Pancreas (tissue), 10 donors: ENCODE data around the gene SCG3. TPM values are rescaled to one million over a fixed set of nuclear protein-coding genes. Genes with fewer than 3 reads are reported as not detected.

Experiments used
- ATAC-seq, 4 donors: fragments of 200-7000 bp; cut with Tn5 transposase; one replicate each; pipeline versions ENCODE4 v1.8.0 to v1.9.1; 2020; ENCODE audit warnings: mild to moderate bottlenecking in 4 of 4, moderate library complexity in 4 of 4
- DNase-seq, 6 donors: peaks; one replicate each; pipeline ENCODE4 v3.0.0-alpha.2; 2020
- FAIRE-seq: peaks from 2 replicates; lab custom pipeline; 2012; peaks lifted over from hg19 to GRCh38; lab: Jason Lieb, UNC
- H3K27ac ChIP-seq, 4 donors: fragments of 200-600 bp; sonication (generic); 1 replicate in 3 of 4; 2 replicates in 1 of 4; pipeline versions ENCODE4 v1.5.0 to v1.8.0; 2020
- H3K27me3 ChIP-seq, 4 donors: fragments of 200-600 bp; one replicate each; pipeline ENCODE4 v1.8.0; 2021
- H3K36me3 ChIP-seq, 3 donors: fragments of 200-600 bp; sonication (generic) in 1 of 3; one replicate each; pipeline versions ENCODE4 v1.5.0 to v1.8.0; 2020 to 2021
- H3K4me1 ChIP-seq, 3 donors: fragments of 200-600 bp; one replicate each; pipeline ENCODE4 v1.8.0; 2021
- H3K4me3 ChIP-seq, 4 donors: fragments of 200-600 bp; sonication (generic) in 2 of 4; one replicate each; pipeline versions ENCODE4 v1.5.0 to v1.8.0; 2020 to 2021
- H3K9me3 ChIP-seq, 4 donors: fragments of 200-600 bp; one replicate each; pipeline ENCODE4 v1.8.0; 2021
- WGBS, 2 donors: extraction: QIAGEN DNeasy Blood & Tissue Kit; methylation state at CpG; one replicate each; pipeline ENCODE4 v1.1.7; 2013; 5-methylcytosine and 5-hydroxymethylcytosine counted together
- intact Hi-C, 3 donors: fragments of 100-400 bp; cut with DNase I; formaldehyde crosslinking; loops; one replicate each; pipeline versions ENCODE4 v1.11.1 to v1.14.2; 2022
- polyA plus RNA-seq, 2 donors: library from polyadenylated mRNA; stranded (reverse); fragments of 200-250 nt; gene quantifications; one replicate each; pipeline ENCODE4 v1.2.3, GENCODE V29; 2013
- total RNA-seq, 6 donors: library from RNA; stranded (reverse); fragmentation: NEBNext Ultra II Directional in 4 of 6; extraction: Animal tissue kit (Norgen Biotek cat#: 25700) in 4 of 6; gene quantifications; one replicate each; pipeline versions ENCODE4 v1.2.1 to v1.2.4, GENCODE V29; 2021 to 2023
- TF ChIP-seq, protein P1 (sequence below), 4 donors: fragments of 200-600 bp; sonication (generic) in 3 of 4; IDR thresholded peaks; one replicate each; pipeline versions ENCODE4 v1.5.0 to v1.8.0; 2021; ENCODE audit warnings: antibody characterized with exemption in 4 of 4
- donor health status: healthy with polysubstance abuse.
- donor health status: DM: no; HTN: no; CAD: no; lungs with moderate emphysema.
- donor health status: DM: no; HTN: no; CAD: no.
- donor health status: control.
- donor health status: control.
- donor health status: Bipolar disorder and iron deficiency.
- donor health status: DM: yes; HTN: yes; CAD: no.
- donor health status: DM: no; HTN: no; CAD: no.
- donor health status: DM: no; HTN: no; CAD: no.
- donor health status: DM: yes; HTN: yes; CAD: no.

Gene SCG3
- total and polyA plus RNA-seq, 8 donors: 2.4 to 67.5 (median 9.6) TPM

DNA sequence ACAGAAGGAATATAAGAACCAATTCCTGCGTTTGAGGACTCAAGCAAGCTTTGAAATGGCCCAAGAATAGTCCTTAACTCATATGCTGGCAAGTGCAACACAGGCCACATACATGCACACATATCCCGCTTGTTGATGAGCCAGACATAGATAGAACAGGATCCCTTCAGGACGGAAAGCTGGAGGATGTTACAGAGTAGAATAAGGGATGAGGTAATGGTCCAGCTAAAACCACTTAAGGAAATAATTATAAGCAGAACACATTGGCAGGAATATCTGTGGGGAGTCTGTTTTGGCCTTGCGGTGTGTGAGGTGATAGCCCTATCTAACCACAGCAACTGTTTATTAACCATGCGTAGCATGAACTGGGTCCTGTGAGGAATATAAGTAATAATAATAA, 25.0 kb downstream of the SCG3 start:
- Histone ChIP-seq H3K4me1 (peaks cover 6 to 13% (median 10%) of the 10 kb centered on the region in 3 donors), H3K27ac (no peak overlapping the region), H3K36me3 (no peaks in the 10 kb centered on the region), H3K27me3 (no peaks in the 10 kb centered on the region), H3K4me3 (no peak overlapping the region), H3K9me3 (no peaks in the 10 kb centered on the region)
- no peak for ATAC-seq
- TF ChIP-seq, protein P1, sequence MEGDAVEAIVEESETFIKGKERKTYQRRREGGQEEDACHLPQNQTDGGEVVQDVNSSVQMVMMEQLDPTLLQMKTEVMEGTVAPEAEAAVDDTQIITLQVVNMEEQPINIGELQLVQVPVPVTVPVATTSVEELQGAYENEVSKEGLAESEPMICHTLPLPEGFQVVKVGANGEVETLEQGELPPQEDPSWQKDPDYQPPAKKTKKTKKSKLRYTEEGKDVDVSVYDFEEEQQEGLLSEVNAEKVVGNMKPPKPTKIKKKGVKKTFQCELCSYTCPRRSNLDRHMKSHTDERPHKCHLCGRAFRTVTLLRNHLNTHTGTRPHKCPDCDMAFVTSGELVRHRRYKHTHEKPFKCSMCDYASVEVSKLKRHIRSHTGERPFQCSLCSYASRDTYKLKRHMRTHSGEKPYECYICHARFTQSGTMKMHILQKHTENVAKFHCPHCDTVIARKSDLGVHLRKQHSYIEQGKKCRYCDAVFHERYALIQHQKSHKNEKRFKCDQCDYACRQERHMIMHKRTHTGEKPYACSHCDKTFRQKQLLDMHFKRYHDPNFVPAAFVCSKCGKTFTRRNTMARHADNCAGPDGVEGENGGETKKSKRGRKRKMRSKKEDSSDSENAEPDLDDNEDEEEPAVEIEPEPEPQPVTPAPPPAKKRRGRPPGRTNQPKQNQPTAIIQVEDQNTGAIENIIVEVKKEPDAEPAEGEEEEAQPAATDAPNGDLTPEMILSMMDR (IDR thresholded peaks at IDR 0.05): no peak
- intact Hi-C loops: no loop called here
- DNase-seq: no peak
- WGBS, 2 donors: 71 to 74% methylated on average over 5 of the region's 5 CpGs
- no peak for FAIRE-seq

GRCh38 chr15:51706926-51707608, 25.8 kb downstream of the SCG3 start:
- no peaks in the 10 kb centered on the region for H3K27me3 ChIP-seq
- ATAC-seq (no peak), FAIRE-seq (peak; percentile 60), DNase-seq (no peak)
- TF ChIP-seq, protein P1 (IDR thresholded peaks at IDR 0.05): no peak
- 59 to 69% methylated on average over 2 of the region's 2 CpGs for WGBS, 2 donors
- H3K4me3 ChIP-seq: no peak overlapping the region
- no peaks in the 10 kb centered on the region for H3K9me3 ChIP-seq
- H3K36me3 ChIP-seq: no peaks in the 10 kb centered on the region
- H3K4me1 ChIP-seq: peaks cover 6 to 13% (median 10%) of the 10 kb centered on the region in 3 donors
- intact Hi-C loops: no loop called here
- H3K27ac ChIP-seq: peak overlapping the region in 2 of 4 donors; percentile 81 to 85

GRCh38 chr15:51708013-51708412, 26.7 kb downstream of the SCG3 start:
- DNase-seq: peak in 3 of 6 donors; percentile 42 to 64 (median 56)
- TF ChIP-seq, protein P1 (IDR thresholded peaks at IDR 0.05): no peak
- no peak for FAIRE-seq
- ATAC-seq: peak; percentile 94 to 96 (median 95)
- Histone ChIP-seq H3K27ac (peak overlapping the region; percentile 44 to 85 (median 71)), H3K9me3 (no peaks in the 10 kb centered on the region), H3K4me1 (peaks cover 6 to 13% (median 10%) of the 10 kb centered on the region in 3 donors), H3K36me3 (no peaks in the 10 kb centered on the region), H3K27me3 (no peaks in the 10 kb centered on the region), H3K4me3 (peak overlapping the region in 2 of 4 donors; percentile 14 to 37)
- intact Hi-C loops: no loop called here
- 17 to 18% methylated on average over 5 of the region's 5 CpGs for WGBS, 2 donors

DNA sequence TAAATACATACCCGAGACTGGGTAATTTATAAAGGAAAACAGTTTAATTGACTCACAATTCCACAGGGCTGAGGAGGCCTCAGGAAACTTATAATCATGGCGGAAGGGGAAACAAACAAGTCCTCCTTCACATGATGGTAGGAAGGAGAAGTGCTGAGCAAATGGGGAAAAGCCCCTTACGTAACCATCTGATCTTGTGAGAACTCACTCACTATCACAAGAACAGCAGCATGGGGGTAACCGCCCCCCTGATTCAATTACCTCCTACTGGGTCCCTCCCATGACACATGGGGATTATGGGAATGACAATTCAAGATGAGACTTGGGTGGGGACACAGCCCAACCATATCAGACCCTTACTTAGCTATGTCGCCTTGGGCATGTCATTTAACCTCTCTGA, 27.7 kb downstream of the SCG3 start:
- no peaks in the 10 kb centered on the region for H3K9me3 ChIP-seq
- intact Hi-C loops: no loop called here
- peaks cover 6 to 13% (median 10%) of the 10 kb centered on the region in 3 donors for H3K4me1 ChIP-seq
- FAIRE-seq (no peak), ATAC-seq (no peak), DNase-seq (no peak)
- no peaks in the 10 kb centered on the region for H3K36me3 ChIP-seq
- TF ChIP-seq, protein P1 (IDR thresholded peaks at IDR 0.05): no peak
- H3K27ac ChIP-seq: peak overlapping the region; percentile 44 to 85 (median 71)
- 71 to 79% methylated on average over 5 of the region's 5 CpGs for WGBS, 2 donors
- H3K4me3 ChIP-seq: peak overlapping the region in 2 of 4 donors; percentile 14 to 37
- H3K27me3 ChIP-seq: no peaks in the 10 kb centered on the region

- intact Hi-C loops: no loop called here
- 80 to 84% methylated on average over 1 of the region's 1 CpG for WGBS, 2 donors
- ATAC-seq: no peak
- no peak overlapping the region for H3K27ac ChIP-seq
- no peaks in the 10 kb centered on the region for H3K9me3 ChIP-seq
- no peak for DNase-seq
- H3K4me1 ChIP-seq: no peaks in the 10 kb centered on the region
- TF ChIP-seq, protein P1 (IDR thresholded peaks at IDR 0.05): no peak
- no peak for FAIRE-seq
- no peaks in the 10 kb centered on the region for H3K36me3 ChIP-seq
- no peaks in the 10 kb centered on the region for H3K27me3 ChIP-seq
- no peak overlapping the region for H3K4me3 ChIP-seq
These were observed 32.9 kb downstream of the SCG3 start for GRCh38 chr15:51714162-51714561.
